HepG2 (cell line): Measurements from ENCODE around the gene HSCB. TPM values are rescaled to one million over a fixed set of nuclear protein-coding genes. Genes with fewer than 3 reads are reported as not detected.

Experiments
- ATAC-seq: fragments of 200-7000 bp; cut with Tn5 transposase; 3 replicates; pipeline ENCODE4 v1.9.1; 2020; ENCODE audit warnings: mild to moderate bottlenecking, moderate library complexity
- BruUV-seq: library from RNA; stranded (reverse); fragments of 400-500 nt; replicated peaks from 2 replicates; lab custom pipeline; 2021; lab: Mats Ljungman, UMichigan
- CTCF ChIA-PET: fragments of 300-600 bp; formaldehyde crosslinking; extraction: SDS; loops from one replicate; lab custom pipeline; 2021; ENCODE audit warnings: low total read pairs, inconsistent platforms, low intra/inter-chr PET ratio; lab: Yijun Ruan, JAX
- POLR2A ChIA-PET: fragments of 350-600 bp; sonication (Branson Sonifier 250); formaldehyde crosslinking; loops from one replicate; lab custom pipeline; 2020; ENCODE audit warnings: antibody characterized with exemption, inconsistent platforms; lab: Yijun Ruan, JAX
- DNase-seq: peaks from one replicate; pipeline ENCODE4 v3.0.0-alpha.2; 2015; ENCODE audit warnings: low spot score
- FAIRE-seq: peaks from 3 replicates; lab custom pipeline; 2011; peaks lifted over from hg19 to GRCh38; lab: Jason Lieb, UNC
- H2AFZ ChIP-seq: one replicate; pipeline ENCODE4 v1.6.1; 2011; ENCODE audit warnings: low read length, inconsistent platforms
- H3K27ac ChIP-seq: fragments of 300-600 bp; 3 replicates; pipeline ENCODE4 v1.8.0; 2011; ENCODE audit warnings: mixed run types, mild to moderate bottlenecking, mixed read lengths, low read length, inconsistent platforms; ENCODE audit not compliant: insufficient read depth; ENCODE audit errors: extremely low read length
- H3K27me3 ChIP-seq, 2 experiments: fragments of 200-600 bp in 1 of 2; 2 replicates in 1 of 2; 3 replicates in 1 of 2; pipeline versions ENCODE4 v1.6.0 to v1.8.0; 2011; ENCODE audit warnings: low read length in 2 of 2, mild to moderate bottlenecking in 2 of 2, moderate library complexity in 2 of 2, inconsistent platforms in 1 of 2; ENCODE audit not compliant: insufficient read depth in 2 of 2, control insufficient read depth in 1 of 2
- H3K36me3 ChIP-seq, 2 experiments: fragments of 200-600 bp in 1 of 2; replicated peaks in 1 of 2; 2 replicates in 1 of 2; 3 replicates in 1 of 2; pipeline versions ENCODE4 v1.5.1 to v1.8.0; 2011; ENCODE audit warnings: low read length in 2 of 2, inconsistent platforms in 1 of 2; ENCODE audit not compliant: insufficient read depth in 2 of 2, control insufficient read depth in 1 of 2
- H3K4me1 ChIP-seq: 2 replicates; pipeline ENCODE4 v1.5.1; 2012; ENCODE audit warnings: low read length, inconsistent platforms; ENCODE audit not compliant: insufficient read depth
- H3K4me2 ChIP-seq: 2 replicates; pipeline ENCODE4 v1.6.0; 2011; ENCODE audit warnings: low read depth, low read length, inconsistent platforms
- H3K4me3 ChIP-seq, 3 experiments: fragments of 200-600 bp in 1 of 3; sonication (generic), shearing (Covaris generic) in 1 of 3; replicated peaks in 1 of 3; 2 replicates each; pipeline ENCODE4 v1.5.1; 2011 to 2016; ENCODE audit warnings: low read length in 3 of 3, inconsistent platforms in 2 of 3, low read depth in 2 of 3, mild to moderate bottlenecking in 2 of 3, control low read depth in 1 of 3, mixed read lengths in 1 of 3; ENCODE audit not compliant: insufficient read depth in 1 of 3
- H3K79me2 ChIP-seq: one replicate; pipeline ENCODE4 v1.6.1; 2011; ENCODE audit warnings: low read length, inconsistent platforms; ENCODE audit not compliant: insufficient read depth
- H3K9ac ChIP-seq: 2 replicates; pipeline ENCODE4 v1.6.0; 2011; ENCODE audit warnings: mild to moderate bottlenecking, low read depth, low read length, inconsistent platforms; ENCODE audit not compliant: insufficient read depth
- H3K9me3 ChIP-seq: 2 replicates; pipeline ENCODE4 v1.5.1; 2012; ENCODE audit warnings: mild to moderate bottlenecking, low read length
- H4K20me1 ChIP-seq: 2 replicates; pipeline ENCODE4 v1.6.0; 2011; ENCODE audit warnings: inconsistent platforms, mild to moderate bottlenecking, low read length, moderate library complexity; ENCODE audit not compliant: insufficient read depth
- BRF2 ChIP-seq: sonication (generic); formaldehyde crosslinking; IDR thresholded peaks from 2 replicates; pipeline ENCODE4 v1.8.1; 2022; ENCODE audit warnings: mild to moderate bottlenecking, missing genetic modification reagents
- HIVEP1 ChIP-seq: sonication (generic); formaldehyde crosslinking; IDR thresholded peaks from 2 replicates; pipeline ENCODE4 v1.4.0; 2020; ENCODE audit warnings: mild to moderate bottlenecking, missing genetic modification reagents
- HNF4A ChIP-seq: sonication (generic); formaldehyde crosslinking; IDR thresholded peaks from 2 replicates; pipeline ENCODE4 v1.4.0; 2020; ENCODE audit warnings: missing genetic modification reagents
- KDM6A ChIP-seq: IDR thresholded peaks from 2 replicates; pipeline ENCODE4 v1.6.1; 2016; ENCODE audit warnings: low read depth
- ZNF260 ChIP-seq: sonication (generic); formaldehyde crosslinking; IDR thresholded peaks from 2 replicates; pipeline ENCODE4 v1.4.0; 2020; ENCODE audit warnings: missing genetic modification reagents, low read depth, mild to moderate bottlenecking, borderline replicate concordance
- WGBS: methylation state at CpG from one replicate; pipeline ENCODE4 v1.1.6; 2017; ENCODE audit warnings: low lambda C conversion rate; 5-methylcytosine and 5-hydroxymethylcytosine counted together
- in situ Hi-C: cut with HindIII; loops from 2 replicates; pipeline ENCODE4 v1.10.0; 2017; ENCODE audit warnings: low pct_unique_long_range_greater_than_20kb; ENCODE audit not compliant: extremely low pct_ligation_motif_present
- intact Hi-C: fragments of 100-400 bp; cut with micrococcal nuclease; formaldehyde crosslinking; loops from one replicate; pipeline ENCODE4 v1.10.0; 2022; ENCODE audit not compliant: unreplicated experiment
- polyA plus RNA-seq, 8 experiments: library from polyadenylated mRNA; depleted of rRNA in 3 of 8; stranded (reverse) in 7 of 8; unstranded in 1 of 8; fragments of >200 nt; fragmentation: Illumina TruSeq in 4 of 8; extraction: Trizol in 4 of 8; gene quantifications; 2 replicates each; pipeline versions ENCODE4 v1.2.1 to v1.2.3, GENCODE V29; 2011 to 2016; ENCODE audit warnings: low read depth in 4 of 8, missing spikeins in 1 of 8, mixed read lengths in 1 of 8; ENCODE audit not compliant: insufficient read depth in 1 of 8
- total RNA-seq, 5 experiments: library from RNA; depleted of rRNA; stranded (reverse); fragments of >200 nt; fragmentation: Illumina TruSeq; extraction: Trizol; gene quantifications; 2 replicates each; pipeline ENCODE4 v1.2.3, GENCODE V29; 2016; ENCODE audit warnings: low read depth in 1 of 5
- TF ChIP-seq, protein P1 (sequence below): sonication (generic); formaldehyde crosslinking; IDR thresholded peaks from 2 replicates; pipeline ENCODE4 v1.4.0; 2020; ENCODE audit warnings: missing genetic modification reagents
- TF ChIP-seq, protein P2 (sequence below): sonication (generic); formaldehyde crosslinking; IDR thresholded peaks from 2 replicates; pipeline ENCODE4 v1.5.1; 2020; ENCODE audit warnings: missing genetic modification reagents, mild to moderate bottlenecking, borderline replicate concordance
- TF ChIP-seq, protein P3 (sequence below): IDR thresholded peaks from 2 replicates; pipeline ENCODE4 v1.6.1; 2016; ENCODE audit warnings: low read depth, borderline replicate concordance

The HSCB gene
- total and polyA plus RNA-seq, 2 of the 13 experiments (the other 11 are each of a cell fraction or from before 2014, with no cell fraction given): 15.4 to 20.9 TPM

DNA sequence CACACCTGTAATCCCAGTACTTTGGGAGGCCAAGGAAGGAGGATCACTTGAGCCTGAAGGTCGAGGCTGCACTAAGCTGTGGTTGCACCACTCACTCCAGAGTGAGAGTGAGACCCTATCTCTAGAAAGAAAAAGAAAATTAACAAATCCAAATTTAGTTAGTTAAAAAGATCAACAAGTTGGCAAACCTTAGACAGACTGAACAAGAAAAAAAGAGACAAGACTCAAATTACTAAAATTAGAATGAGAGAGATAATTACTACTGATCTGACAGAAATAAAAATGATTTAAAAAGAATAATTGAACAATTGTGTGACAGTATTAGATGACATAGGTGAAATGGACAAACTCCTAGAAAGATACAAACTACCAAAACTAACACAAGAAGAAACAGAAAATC is 13.8 kb upstream of the HSCB start:
- Histone ChIP-seq H3K4me1 (no peaks in the 10 kb centered on the region), H3K27me3 (no peaks in the 10 kb centered on the region), H3K4me3 (no peak overlapping the region), H3K9me3 (no peaks in the 10 kb centered on the region), H3K4me2 (no peak overlapping the region), H3K36me3 (peaks cover 0 to 37% of the 10 kb centered on the region in 2 experiments; a peak in 3 of 5 replicates), H3K9ac (no peak overlapping the region), H3K27ac (no peak overlapping the region), H3K79me2 (no peaks in the 10 kb centered on the region), H2AFZ (no peak overlapping the region), H4K20me1 (no peaks in the 10 kb centered on the region)
- no TSS peak for BruUV-seq
- ATAC-seq (no peak), DNase-seq (no peak), FAIRE-seq (no peak)
- ChIA-PET POLR2A (no interaction called here), CTCF (no interaction called here)
- TF ChIP-seq, protein P1, sequence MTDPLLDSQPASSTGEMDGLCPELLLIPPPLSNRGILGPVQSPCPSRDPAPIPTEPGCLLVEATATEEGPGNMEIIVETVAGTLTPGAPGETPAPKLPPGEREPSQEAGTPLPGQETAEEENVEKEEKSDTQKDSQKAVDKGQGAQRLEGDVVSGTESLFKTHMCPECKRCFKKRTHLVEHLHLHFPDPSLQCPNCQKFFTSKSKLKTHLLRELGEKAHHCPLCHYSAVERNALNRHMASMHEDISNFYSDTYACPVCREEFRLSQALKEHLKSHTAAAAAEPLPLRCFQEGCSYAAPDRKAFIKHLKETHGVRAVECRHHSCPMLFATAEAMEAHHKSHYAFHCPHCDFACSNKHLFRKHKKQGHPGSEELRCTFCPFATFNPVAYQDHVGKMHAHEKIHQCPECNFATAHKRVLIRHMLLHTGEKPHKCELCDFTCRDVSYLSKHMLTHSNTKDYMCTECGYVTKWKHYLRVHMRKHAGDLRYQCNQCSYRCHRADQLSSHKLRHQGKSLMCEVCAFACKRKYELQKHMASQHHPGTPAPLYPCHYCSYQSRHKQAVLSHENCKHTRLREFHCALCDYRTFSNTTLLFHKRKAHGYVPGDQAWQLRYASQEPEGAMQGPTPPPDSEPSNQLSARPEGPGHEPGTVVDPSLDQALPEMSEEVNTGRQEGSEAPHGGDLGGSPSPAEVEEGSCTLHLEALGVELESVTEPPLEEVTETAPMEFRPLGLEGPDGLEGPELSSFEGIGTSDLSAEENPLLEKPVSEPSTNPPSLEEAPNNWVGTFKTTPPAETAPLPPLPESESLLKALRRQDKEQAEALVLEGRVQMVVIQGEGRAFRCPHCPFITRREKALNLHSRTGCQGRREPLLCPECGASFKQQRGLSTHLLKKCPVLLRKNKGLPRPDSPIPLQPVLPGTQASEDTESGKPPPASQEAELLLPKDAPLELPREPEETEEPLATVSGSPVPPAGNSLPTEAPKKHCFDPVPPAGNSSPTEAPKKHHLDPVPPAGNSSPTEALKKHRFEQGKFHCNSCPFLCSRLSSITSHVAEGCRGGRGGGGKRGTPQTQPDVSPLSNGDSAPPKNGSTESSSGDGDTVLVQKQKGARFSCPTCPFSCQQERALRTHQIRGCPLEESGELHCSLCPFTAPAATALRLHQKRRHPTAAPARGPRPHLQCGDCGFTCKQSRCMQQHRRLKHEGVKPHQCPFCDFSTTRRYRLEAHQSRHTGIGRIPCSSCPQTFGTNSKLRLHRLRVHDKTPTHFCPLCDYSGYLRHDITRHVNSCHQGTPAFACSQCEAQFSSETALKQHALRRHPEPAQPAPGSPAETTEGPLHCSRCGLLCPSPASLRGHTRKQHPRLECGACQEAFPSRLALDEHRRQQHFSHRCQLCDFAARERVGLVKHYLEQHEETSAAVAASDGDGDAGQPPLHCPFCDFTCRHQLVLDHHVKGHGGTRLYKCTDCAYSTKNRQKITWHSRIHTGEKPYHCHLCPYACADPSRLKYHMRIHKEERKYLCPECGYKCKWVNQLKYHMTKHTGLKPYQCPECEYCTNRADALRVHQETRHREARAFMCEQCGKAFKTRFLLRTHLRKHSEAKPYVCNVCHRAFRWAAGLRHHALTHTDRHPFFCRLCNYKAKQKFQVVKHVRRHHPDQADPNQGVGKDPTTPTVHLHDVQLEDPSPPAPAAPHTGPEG (CRISPR knock-in tag): no peak
- TF ChIP-seq KDM6A (CRISPR knock-in tag): no peak
- TF ChIP-seq, protein P2, sequence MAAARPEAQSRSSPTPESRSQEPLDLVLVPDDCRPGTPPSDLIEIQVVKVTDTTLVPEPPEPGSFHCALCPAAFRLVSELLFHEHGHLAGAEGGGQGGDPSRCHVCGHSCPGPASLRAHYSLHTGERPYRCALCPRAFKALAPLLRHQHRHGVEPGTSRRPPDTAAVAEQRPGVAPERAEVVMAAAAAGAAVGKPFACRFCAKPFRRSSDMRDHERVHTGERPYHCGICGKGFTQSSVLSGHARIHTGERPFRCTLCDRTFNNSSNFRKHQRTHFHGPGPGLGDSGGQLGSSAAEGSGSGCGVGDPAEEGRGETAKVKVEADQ: no peak
- TF ChIP-seq HNF4A: no peak
- TF ChIP-seq ZNF260 (CRISPR knock-in tag): no peak
- TF ChIP-seq, protein P3, sequence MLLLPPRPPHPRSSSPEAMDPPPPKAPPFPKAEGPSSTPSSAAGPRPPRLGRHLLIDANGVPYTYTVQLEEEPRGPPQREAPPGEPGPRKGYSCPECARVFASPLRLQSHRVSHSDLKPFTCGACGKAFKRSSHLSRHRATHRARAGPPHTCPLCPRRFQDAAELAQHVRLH (CRISPR knock-in tag): no peak
- no peak for TF ChIP-seq HIVEP1 (CRISPR knock-in tag)
- no peak for TF ChIP-seq BRF2 (CRISPR knock-in tag)
- intact Hi-C loops: no loop called here
- WGBS: 94% methylated on average over 1 of the region's 1 CpG
- in situ Hi-C loops: no loop called here
